Caco-2 (cell line): ENCODE measurements around the gene CRELD1. TPM values are rescaled to one million over a fixed set of nuclear protein-coding genes. Genes with fewer than 3 reads are reported as not detected.

Source experiments
- BruUV-seq: library from RNA; stranded (reverse); fragments of 400-500 nt; replicated peaks from 2 replicates; lab custom pipeline; 2021; lab: Mats Ljungman, UMichigan
- CTCF ChIA-PET: fragments of 300-600 bp; sonication (Branson Sonifier 250); formaldehyde crosslinking; loops from one replicate; lab custom pipeline; 2022; ENCODE audit warnings: antibody characterized with exemption; lab: Charles Lee
- POLR2A ChIA-PET: fragments of 300-600 bp; sonication (Branson Sonifier 250); formaldehyde crosslinking; loops from one replicate; lab custom pipeline; 2022; ENCODE audit warnings: antibody characterized with exemption; lab: Charles Lee
- DNase-seq, 2 experiments: peaks; one replicate each; pipeline versions ENCODE4 v3.0.0 to v3.0.0-alpha.2; 2020 to 2022
- H3K27me3 ChIP-seq: replicated peaks from 2 replicates; pipeline ENCODE4 v1.6.0; 2011; ENCODE audit warnings: low read length; ENCODE audit not compliant: control insufficient read depth, insufficient read depth
- H3K36me3 ChIP-seq: 2 replicates; pipeline ENCODE4 v1.5.1; 2011; ENCODE audit warnings: low read length; ENCODE audit not compliant: control insufficient read depth, insufficient read depth
- H3K4me1 ChIP-seq: fragments of 250-450 bp; sonication (Bioruptor Pico); 2 replicates; pipeline ENCODE4 v1.5.1; 2020; ENCODE audit warnings: mild to moderate bottlenecking
- H3K4me3 ChIP-seq: 2 replicates; pipeline ENCODE4 v1.5.1; 2011; ENCODE audit warnings: low read depth, mild to moderate bottlenecking, control low read depth, low read length
- H3K9me3 ChIP-seq: fragments of 250-450 bp; sonication (Bioruptor Pico); 2 replicates; pipeline ENCODE4 v1.5.1; 2020; ENCODE audit warnings: mild to moderate bottlenecking, moderate library complexity
- H3K27ac Mint-ChIP-seq: one replicate; pipeline ENCODE4 v1.8.0; 2022; ENCODE audit warnings: mixed read lengths; ENCODE audit not compliant: unreplicated experiment
- H3K27me3 Mint-ChIP-seq: one replicate; pipeline ENCODE4 v1.8.0; 2022; ENCODE audit warnings: mixed read lengths; ENCODE audit not compliant: insufficient read depth, unreplicated experiment
- H3K36me3 Mint-ChIP-seq: one replicate; pipeline ENCODE4 v1.8.0; 2022; ENCODE audit warnings: mild to moderate bottlenecking, mixed read lengths; ENCODE audit not compliant: insufficient read depth, unreplicated experiment
- H3K4me1 Mint-ChIP-seq: one replicate; pipeline ENCODE4 v1.8.0; 2022; ENCODE audit warnings: low read depth, mixed read lengths; ENCODE audit not compliant: unreplicated experiment
- H3K4me3 Mint-ChIP-seq: one replicate; pipeline ENCODE4 v1.8.0; 2022; ENCODE audit warnings: mild to moderate bottlenecking, moderate library complexity, mixed read lengths; ENCODE audit not compliant: unreplicated experiment
- H3K9me3 Mint-ChIP-seq: one replicate; pipeline ENCODE4 v1.8.0; 2022; ENCODE audit warnings: mixed read lengths; ENCODE audit not compliant: unreplicated experiment
- intact Hi-C: fragments of 100-400 bp; cut with micrococcal nuclease; formaldehyde crosslinking; loops from one replicate; pipeline ENCODE4 v1.10.0; 2022; ENCODE audit not compliant: unreplicated experiment
- total RNA-seq: library from RNA; stranded (reverse); gene quantifications from 2 replicates; pipeline ENCODE4 v1.2.3, GENCODE V29; 2022
- TF ChIP-seq, protein P1 (sequence below), 2 experiments: fragments of 200-600 bp in 1 of 2; IDR thresholded peaks; 1 replicate in 1 of 2; 2 replicates in 1 of 2; pipeline versions ENCODE4 v1.5.1 to v1.8.0; 2011 to 2022; ENCODE audit warnings: antibody characterized with exemption in 1 of 2, control low read depth in 1 of 2, inconsistent platforms in 1 of 2, low read depth in 1 of 2, low read length in 1 of 2, mild to moderate bottlenecking in 1 of 2, moderate library complexity in 1 of 2; ENCODE audit not compliant: insufficient read depth in 1 of 2, severe bottlenecking in 1 of 2, unreplicated experiment in 1 of 2

The CRELD1 gene
- total RNA-seq, 1 experiment from 2014 or later: 18.3 TPM

DNA sequence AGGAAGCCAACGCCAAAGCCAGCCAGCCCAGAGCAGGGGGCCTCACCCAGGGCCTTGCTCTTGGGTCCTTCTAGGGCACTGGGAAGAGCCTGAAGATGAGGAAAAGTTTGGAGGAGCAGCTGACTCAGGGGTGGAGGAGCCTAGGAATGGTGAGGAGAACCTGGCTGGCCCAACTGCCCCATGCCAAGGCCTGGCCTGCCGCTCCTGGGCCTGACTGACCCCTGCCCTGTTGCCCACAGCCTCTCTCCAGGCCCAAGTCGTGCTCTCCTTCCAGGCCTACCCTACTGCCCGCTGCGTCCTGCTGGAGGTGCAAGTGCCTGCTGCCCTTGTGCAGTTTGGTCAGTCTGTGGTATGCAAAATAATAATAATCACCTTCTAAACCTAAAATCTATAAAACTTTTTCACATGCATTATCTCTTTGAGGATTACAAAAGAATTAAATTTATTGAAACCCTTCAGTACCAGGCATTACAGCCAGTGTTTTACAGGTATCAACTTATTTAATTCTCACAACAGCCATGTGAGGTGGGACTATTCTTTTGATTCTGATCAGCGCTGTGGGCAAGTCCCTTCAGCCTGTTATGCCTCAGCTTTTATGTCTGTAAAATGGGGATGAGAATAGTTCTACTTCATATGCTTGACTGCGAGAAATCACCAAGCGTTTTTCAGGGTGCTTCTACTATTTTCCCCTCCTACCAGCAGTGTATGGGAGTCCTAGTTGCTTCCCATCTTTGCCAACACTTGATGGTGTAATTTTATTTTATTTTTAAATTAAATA lies 15.2 kb upstream of the CRELD1 start:
- no peak for DNase-seq
- Mint-ChIP-seq H3K4me1 (no peaks in the 10 kb centered on the region), H3K9me3 (no peaks in the 10 kb centered on the region), H3K36me3 (peaks cover 13% of the 10 kb centered on the region), H3K27me3 (no peaks in the 10 kb centered on the region), H3K4me3 (no peak overlapping the region), H3K27ac (peak overlapping the region; percentile 76)
- intact Hi-C loops: loop anchor here (5.0 kb wide), 1 partner anchor 76 kb away; the partner anchor contains the start of gene RPUSD3
- H3K9me3 ChIP-seq: no peaks in the 10 kb centered on the region
- CTCF ChIA-PET: interaction anchor here (0.8 to 5.0 kb wide), 2 partner anchors 14 to 28 kb away, joined by 4 to 63 read pairs; partner anchors contain the start of gene CRELD1
- no peaks in the 10 kb centered on the region for H3K27me3 ChIP-seq
- H3K4me3 ChIP-seq: no peak overlapping the region
- peaks cover 2% of the 10 kb centered on the region; the same call in 1 of the 2 replicates for H3K36me3 ChIP-seq
- TF ChIP-seq, protein P1, sequence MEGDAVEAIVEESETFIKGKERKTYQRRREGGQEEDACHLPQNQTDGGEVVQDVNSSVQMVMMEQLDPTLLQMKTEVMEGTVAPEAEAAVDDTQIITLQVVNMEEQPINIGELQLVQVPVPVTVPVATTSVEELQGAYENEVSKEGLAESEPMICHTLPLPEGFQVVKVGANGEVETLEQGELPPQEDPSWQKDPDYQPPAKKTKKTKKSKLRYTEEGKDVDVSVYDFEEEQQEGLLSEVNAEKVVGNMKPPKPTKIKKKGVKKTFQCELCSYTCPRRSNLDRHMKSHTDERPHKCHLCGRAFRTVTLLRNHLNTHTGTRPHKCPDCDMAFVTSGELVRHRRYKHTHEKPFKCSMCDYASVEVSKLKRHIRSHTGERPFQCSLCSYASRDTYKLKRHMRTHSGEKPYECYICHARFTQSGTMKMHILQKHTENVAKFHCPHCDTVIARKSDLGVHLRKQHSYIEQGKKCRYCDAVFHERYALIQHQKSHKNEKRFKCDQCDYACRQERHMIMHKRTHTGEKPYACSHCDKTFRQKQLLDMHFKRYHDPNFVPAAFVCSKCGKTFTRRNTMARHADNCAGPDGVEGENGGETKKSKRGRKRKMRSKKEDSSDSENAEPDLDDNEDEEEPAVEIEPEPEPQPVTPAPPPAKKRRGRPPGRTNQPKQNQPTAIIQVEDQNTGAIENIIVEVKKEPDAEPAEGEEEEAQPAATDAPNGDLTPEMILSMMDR (IDR thresholded peaks at IDR 0.05; ENCODE audit: insufficient read depth in 1 of 2, low read depth in 1 of 2, low read length in 1 of 2, severe bottlenecking in 1 of 2, unreplicated experiment in 1 of 2): no peak
- BruUV-seq: no TSS peak
- H3K4me1 ChIP-seq: peaks cover 21% of the 10 kb centered on the region
- POLR2A ChIA-PET: interaction anchor here (0.6 kb wide), 1 partner anchor 15 kb away, joined by 3 read pairs; no protein-coding TSS in a partner anchor

DNA sequence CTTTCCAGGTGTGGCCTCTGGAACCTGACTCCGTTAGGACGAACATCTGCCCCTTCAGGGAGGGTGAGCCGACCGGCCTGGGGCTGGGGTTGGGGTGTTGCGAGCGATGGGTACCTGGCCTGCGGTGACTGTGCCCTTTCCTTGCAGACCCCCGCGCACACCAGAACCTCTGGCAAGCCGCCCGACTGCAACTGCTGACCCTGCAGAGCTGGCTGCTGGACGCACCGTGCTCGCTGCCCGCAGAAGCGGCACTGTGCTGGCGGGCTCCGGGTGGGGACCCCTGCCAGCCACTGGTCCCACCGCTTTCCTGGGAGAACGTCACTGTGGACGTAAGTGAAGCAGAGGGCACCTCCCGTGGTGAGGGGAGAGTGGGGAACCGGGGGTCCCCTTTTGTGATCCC lies 5.5 kb upstream of the CRELD1 start:
- Mint-ChIP-seq H3K4me1 (no peaks in the 10 kb centered on the region), H3K36me3 (peaks cover 10% of the 10 kb centered on the region), H3K4me3 (no peak overlapping the region), H3K27ac (no peak overlapping the region), H3K9me3 (no peaks in the 10 kb centered on the region), H3K27me3 (no peaks in the 10 kb centered on the region)
- no TSS peak for BruUV-seq
- CTCF ChIA-PET: no interaction called here
- POLR2A ChIA-PET: no interaction called here
- TF ChIP-seq, protein P1 (IDR thresholded peaks at IDR 0.05; ENCODE audit: insufficient read depth in 1 of 2, low read depth in 1 of 2, low read length in 1 of 2, severe bottlenecking in 1 of 2, unreplicated experiment in 1 of 2): no peak
- no peak for DNase-seq
- H3K27me3 ChIP-seq: no peaks in the 10 kb centered on the region
- H3K4me3 ChIP-seq: no peak overlapping the region
- intact Hi-C loops: no loop called here
- no peaks in the 10 kb centered on the region for H3K9me3 ChIP-seq
- no peaks in the 10 kb centered on the region for H3K4me1 ChIP-seq
- H3K36me3 ChIP-seq: no peaks in the 10 kb centered on the region

DNA sequence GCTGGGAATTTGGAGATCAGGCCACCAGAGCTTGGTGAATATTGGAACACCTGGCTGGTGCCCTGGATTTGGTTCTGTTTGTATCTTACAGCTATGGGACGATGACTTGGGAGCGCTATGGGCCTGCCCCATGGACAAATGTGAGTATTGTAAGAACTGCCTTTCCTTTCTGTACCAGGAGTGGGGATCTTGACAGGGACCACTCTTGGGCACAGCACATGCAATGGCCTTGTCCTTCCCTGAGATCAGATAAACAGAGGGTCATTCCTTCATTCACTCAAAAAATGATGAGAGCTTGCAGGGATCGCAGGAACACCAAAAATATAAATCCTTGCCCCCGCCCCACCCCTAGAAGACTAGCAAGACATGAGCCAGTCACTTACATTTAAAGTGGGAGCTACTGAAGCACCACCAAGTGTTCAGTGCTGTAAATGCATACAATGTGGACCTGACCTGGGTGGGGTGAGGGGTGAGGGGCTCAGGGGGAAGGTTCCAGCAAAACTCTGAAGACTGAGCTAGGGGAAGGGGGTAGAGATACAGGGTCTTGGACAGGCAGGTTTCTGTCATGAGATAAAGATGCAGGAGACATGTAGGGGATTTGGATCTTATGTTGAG lies 2.7 kb upstream of the CRELD1 start:
- TF ChIP-seq, protein P1 (IDR thresholded peaks at IDR 0.05; ENCODE audit: insufficient read depth in 1 of 2, low read depth in 1 of 2, low read length in 1 of 2, severe bottlenecking in 1 of 2, unreplicated experiment in 1 of 2): peak in 1 of 2 experiments; percentile 17
- no peaks in the 10 kb centered on the region for H3K36me3 ChIP-seq
- H3K27me3 Mint-ChIP-seq: no peaks in the 10 kb centered on the region
- no TSS peak for BruUV-seq
- no peak overlapping the region for H3K27ac Mint-ChIP-seq
- H3K9me3 Mint-ChIP-seq: no peaks in the 10 kb centered on the region
- no peak for DNase-seq
- H3K36me3 Mint-ChIP-seq: peaks cover 22% of the 10 kb centered on the region
- ChIA-PET POLR2A (interaction anchor here (0.8 to 1.0 kb wide), 2 partner anchors 14 to 15 kb away, joined by 3 to 4 read pairs; partner anchors contain the start of gene IL17RC), CTCF (interaction anchor here (0.6 to 4.4 kb wide), 8 partner anchors 12 to 369 kb away, joined by 3 to 63 read pairs (median 6); partner anchors contain the start of genes IL17RC and IL17RE)
- intact Hi-C loops: loop anchor here (1.0 to 5.0 kb wide), 3 partner anchors 16 to 104 kb away; partner anchors contain the start of gene RPUSD3
- peaks cover 6% of the 10 kb centered on the region; the same call in 1 of the 2 replicates for H3K4me1 ChIP-seq
- H3K4me1 Mint-ChIP-seq: peaks cover 8% of the 10 kb centered on the region
- H3K4me3 Mint-ChIP-seq: no peak overlapping the region
- no peaks in the 10 kb centered on the region for H3K27me3 ChIP-seq
- H3K9me3 ChIP-seq: no peaks in the 10 kb centered on the region
- no peak overlapping the region for H3K4me3 ChIP-seq
